Inflammatory macrophage treated with lipopolysaccharide for 4 hours (primary cell): ENCODE measurements around the gene TANK.
"Not testable (repeated sequence)": the region's sequence is repeated elsewhere in the genome, so short reads cannot be mapped to it uniquely, and the experiment has no call there.

Source experiments
- DNase-seq: peaks from one replicate; pipeline ENCODE4 v3.0.0-alpha.2; 2020

The TANK gene

GRCh38 chr2:161170377-161170776, 10.1 kb downstream of the TANK start:
- DNase-seq: no peak

DNA sequence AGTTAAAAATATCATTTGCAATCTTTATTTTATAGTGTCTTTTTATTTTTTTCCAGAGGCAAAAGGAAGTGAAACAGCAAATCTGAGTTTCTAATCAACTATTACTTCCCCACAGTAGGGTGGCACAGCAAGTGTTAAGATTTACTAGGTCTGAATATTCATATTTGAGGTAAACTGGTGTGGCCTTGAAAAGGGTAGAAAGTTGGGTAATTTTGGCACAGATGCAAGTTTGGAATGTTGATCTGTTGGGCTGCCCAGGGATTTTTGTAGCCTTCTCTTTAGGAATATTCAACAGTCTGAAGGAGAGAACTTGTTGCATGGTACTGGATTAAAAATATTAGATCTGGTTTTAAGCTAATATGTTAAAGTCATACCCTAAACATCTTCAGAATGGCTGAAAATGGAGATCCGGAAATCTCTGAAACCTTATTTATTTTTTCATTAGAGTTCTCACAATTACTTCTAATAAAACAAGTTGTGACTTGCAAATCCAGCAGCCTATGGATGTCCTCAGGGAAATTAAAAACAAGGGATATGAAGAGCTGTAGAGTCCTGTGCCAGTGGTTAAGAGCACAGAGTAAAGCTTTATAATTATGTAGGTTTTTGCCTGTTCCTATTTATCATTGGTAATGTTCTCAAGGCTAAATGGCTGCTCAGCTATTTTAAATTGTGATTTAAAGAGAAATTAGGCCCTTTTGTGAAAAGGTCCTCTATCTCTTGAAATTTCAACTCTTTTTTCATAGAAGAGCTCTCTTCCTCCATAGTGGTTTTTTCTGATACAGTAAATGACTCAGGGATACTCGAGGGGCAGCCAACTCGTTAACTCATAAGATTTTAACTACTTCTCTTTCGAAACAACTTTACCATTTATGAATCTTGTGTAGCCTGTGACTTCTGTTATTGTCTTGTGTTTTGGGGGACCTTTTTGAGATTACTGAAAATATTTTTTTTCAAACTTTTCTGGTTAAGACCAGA, 11.0 kb downstream of the TANK start:
- peak; percentile 80 for DNase-seq

GRCh38 chr2:161172901-161173540, 12.8 kb downstream of the TANK start:
- no peak for DNase-seq

DNA sequence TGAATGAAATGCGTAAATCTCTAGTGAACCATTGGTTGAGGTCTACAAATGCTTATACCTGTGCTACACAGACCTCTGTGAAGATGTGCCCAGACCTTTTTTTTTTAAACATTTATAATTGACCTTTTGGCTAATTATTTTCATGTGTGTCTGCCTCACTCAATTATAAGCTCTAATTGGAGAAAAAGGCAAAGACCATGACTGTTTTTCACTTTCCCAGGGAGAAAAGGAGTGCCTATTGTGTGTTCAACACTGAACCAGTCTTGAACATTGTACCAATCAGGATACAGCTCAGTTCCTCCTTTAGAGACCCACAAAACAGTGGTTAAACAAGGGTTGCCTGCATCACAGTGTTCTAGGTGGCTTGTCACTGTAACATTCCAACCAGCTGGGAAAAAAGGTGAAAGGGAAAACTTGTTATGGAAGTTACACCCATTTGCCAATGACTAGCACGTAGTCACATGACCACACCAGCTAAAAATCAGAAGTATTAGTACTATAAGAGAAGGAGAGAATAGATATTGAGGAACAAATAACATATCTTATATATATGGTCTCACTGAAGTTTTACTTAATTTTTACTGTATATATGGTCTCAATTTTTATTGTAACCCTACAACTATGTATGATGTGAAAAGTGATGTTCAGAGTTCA, 13.4 kb downstream of the TANK start:
- no peak for DNase-seq

GRCh38 chr2:161177969-161178368, 17.7 kb downstream of the TANK start:
- peak; percentile 53 for DNase-seq

GRCh38 chr2:161178756-161179155, 18.5 kb downstream of the TANK start:
- no peak for DNase-seq

- no peak for DNase-seq
These were observed 29.8 kb downstream of the TANK start for GRCh38 chr2:161190050-161190449.

DNA sequence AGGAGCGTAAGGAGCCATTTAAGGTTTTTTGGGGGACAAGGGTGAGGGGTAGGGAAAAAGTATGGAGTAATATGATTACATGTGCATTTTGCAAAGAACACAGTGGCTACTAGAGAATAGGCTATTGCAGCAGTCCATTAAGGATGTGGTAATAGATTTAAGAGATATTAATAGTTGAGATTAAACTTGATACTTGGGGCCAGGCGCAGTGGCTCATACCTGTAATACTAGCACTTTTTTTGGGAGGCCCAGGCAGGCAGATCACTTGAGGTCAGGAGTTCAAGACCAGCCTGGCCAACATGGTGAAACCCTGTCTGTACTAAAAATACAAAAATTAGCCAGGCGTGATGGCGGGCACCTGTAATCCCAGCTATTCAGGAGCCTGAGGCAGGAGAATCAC, 35.4 kb downstream of the TANK start:
- DNase-seq: not testable (repeated sequence)

DNA sequence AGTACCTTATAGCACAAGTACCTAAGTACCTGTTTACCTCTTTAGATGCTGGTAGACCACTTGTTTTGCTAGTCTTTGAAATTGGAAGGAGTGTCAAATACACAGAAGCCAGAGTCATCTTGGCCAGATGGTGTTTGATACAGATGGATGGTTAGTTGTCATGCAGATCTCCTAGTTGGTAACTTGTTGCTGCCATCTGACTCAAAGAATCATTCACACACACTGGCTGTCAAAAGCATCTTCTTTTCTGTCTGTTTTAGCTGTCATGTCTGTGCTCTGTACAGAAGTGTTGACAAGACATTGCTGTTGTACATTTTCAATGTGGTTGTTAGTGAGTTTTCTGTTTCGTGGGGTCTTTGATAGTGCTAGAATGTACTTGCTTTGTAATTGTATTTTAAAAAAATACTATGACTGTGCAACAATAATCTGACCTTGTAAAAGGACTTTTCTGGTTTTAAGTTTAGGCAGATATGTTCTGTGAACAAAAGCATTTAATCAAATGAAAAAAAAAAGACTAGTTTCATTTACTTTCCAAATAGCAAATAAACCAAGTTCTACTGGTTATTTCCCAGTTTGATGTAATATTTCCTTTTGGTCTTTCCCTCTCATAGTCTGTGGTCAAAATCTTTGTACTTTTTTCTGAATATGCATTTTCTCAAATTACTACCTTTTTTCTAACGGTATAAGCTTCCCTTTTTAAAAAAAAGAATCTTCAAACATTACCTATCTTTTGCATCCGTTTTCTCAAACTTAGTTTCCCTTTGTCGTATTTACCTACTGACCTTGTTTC, 39.9 kb downstream of the TANK start:
- peak; percentile 51 for DNase-seq

GRCh38 chr2:161204846-161205245, 44.6 kb downstream of the TANK start:
- no peak for DNase-seq

- DNase-seq: peak; percentile 54
These were observed 46.3 kb downstream of the TANK start for GRCh38 chr2:161206471-161207032.

DNA sequence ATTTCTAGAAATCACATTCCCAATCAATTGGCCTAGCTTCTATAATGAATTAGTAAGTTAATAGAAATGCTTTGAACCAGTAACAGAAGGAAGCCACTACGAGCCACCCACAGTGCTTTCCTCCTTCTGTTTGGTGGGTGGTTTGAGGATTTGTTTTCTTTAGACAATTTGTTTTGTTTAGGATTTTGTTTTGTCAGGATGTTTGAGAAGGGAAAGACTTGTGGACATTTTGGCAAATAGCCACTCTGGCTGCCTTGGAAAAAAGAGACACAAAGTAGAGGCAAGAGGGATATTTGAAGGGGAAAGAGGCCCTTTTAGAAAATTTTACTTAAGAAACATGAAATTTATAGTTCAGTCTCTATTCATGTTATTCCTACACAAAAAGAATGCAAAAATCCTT, 47.7 kb downstream of the TANK start:
- no peak for DNase-seq

DNA sequence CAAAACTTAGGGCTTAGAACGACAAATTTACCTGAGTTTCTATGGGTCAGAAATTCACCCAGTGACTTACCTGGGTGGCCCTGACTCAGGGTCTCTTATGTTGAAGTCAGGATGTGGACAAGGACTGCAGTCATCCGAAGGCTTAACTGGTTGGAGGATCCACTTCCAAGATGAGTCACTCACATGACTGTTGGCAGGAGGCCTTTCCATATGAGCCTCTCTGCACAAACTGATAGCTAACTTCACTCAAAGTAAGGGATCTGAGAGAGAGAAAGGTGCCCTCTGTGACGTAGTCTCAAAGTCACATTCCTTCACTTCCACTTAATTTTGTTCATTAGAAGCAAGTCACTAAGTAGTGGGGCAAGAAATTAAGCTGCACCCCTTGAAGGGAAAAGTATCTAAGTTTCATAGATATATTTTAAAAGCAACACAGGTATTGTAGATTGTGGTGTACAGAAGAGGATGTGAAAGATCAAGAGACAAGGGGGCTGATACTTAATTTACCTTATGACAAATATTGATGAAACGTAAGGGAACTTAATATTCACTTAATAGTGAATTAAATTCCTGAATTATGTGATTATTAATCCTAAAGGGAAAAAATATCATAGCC, 48.4 kb downstream of the TANK start:
- DNase-seq: no peak

DNA sequence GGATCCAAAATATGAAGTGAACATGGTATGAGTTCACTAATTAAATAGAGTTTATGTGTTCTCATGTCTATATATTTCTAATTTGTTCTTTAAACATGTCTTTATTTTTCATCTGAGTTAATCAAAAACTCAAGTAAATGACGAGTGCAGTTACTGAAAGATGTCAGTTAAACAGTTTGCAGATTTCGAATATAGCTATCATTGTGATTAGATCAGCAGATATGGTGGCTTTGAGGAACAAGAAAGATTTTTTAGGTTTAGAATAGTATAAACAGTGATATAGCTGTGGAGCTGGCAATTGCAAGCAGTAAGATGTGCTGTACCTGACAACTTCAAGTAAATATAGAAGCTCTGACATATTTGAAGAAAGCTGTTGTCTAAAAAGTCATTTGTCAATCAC, 49.7 kb downstream of the TANK start:
- no peak for DNase-seq

- no peak for DNase-seq
These were observed 57.5 kb downstream of the TANK start for GRCh38 chr2:161217597-161218185.

DNA sequence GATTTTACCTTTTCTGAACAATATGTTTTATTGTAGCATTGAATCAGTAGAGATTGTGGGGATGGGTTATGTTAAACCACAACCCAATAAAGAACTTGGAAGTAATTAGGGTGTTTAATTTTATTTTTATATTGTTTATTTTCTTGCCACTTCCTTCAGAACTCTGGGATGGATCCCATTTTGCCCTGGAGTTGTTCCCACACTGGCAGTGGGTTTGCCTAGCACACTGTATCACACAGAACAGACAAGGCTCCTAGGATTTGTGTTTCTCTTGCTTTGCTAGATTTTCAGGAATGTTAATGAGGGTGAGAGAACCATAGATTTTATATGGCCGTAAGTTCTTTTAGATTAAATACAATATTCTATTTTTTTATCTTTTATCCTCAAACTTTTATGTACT, 59.0 kb downstream of the TANK start:
- DNase-seq: no peak

GRCh38 chr2:161223139-161223732, 63.0 kb downstream of the TANK start:
- DNase-seq: peak; percentile 53

DNA sequence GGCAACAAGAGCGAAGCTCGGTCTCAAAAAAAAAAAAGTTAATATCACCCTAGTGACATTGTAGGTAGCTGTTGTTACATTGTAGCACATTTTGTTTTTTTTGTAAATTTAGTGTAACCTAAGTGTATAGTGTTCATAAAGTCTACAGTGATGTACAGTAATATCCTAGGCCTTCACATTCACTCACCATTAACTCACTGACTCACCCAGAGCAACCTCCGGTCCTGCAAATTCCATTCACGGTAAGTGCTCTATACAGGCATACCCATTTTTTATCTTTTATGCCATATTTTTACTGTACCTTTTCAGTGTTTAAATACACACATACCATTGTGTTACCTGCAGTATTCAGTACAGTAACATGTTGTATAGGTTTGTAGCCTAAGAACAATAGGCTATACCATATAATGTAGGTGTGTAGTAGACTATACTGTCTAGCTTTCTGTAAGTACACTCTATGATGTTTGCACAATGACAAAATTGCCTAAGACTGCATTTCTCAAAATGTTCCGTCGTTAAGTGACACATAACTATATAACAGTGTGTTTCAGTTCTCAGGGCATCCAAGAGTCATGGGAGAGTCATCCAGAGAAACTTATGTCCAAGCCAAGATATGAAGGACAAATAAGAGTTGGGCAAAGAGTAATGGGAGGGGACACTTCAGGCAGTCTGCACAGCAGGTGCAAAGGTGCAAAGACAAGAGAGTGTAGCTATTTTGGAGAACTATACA, 68.4 kb downstream of the TANK start:
- DNase-seq: peak; percentile 58

GRCh38 chr2:161230959-161231358, 70.7 kb downstream of the TANK start:
- DNase-seq: no peak

DNA sequence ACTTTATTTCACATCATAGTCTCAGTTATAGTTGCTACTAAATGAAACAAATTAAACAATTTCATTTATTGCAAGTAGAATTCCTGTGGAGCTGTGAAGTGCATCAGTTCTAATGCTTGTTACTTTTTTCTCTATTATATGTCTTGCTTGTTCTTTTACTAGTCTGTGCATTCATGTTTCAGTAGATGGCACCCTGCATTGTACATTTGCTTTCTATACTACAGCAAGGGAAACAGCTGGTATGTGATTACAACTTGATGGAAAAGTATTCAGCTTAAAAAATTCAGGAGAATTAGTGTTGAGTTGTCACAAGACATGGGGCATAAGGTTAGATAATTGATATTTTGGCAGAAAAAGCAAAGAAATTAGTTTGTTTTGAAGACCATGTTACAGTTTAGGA, 72.3 kb downstream of the TANK start:
- DNase-seq: no peak
